CD8-positive, alpha-beta memory T cell (primary cell): ENCODE results near the gene PROM2. TPM values are rescaled to one million over a fixed set of nuclear protein-coding genes. Genes with fewer than 3 reads are reported as not detected.
A peak's percentile ranks its signal among the peaks of the same experiment; 100 is the strongest.

ENCODE experiments used
- CTCF ChIA-PET: fragments of 350-600 bp; sonication (Branson Sonifier 250); formaldehyde crosslinking; loops from one replicate; lab custom pipeline; 2021; ENCODE audit warnings: antibody characterized with exemption; lab: Charles Lee
- POLR2A ChIA-PET: fragments of 350-600 bp; sonication (Branson Sonifier 250); formaldehyde crosslinking; loops from one replicate; lab custom pipeline; 2021; ENCODE audit warnings: antibody characterized with exemption; lab: Charles Lee
- DNase-seq, 5 donors: peaks; one replicate each; pipeline versions ENCODE4 v3.0.0 to v3.0.0-alpha.2; 2020 to 2022; ENCODE audit warnings: mixed read lengths in 1 of 5
- H3K27ac ChIP-seq: one replicate; pipeline ENCODE4 v1.7.0; 2013; ENCODE audit warnings: low read depth, mild to moderate bottlenecking, low read length, moderate library complexity
- H3K27me3 ChIP-seq: 2 replicates; pipeline ENCODE4 v1.7.0; 2013; ENCODE audit warnings: low read length, mild to moderate bottlenecking; ENCODE audit not compliant: insufficient read depth, poor library complexity, severe bottlenecking
- H3K36me3 ChIP-seq: 2 replicates; pipeline ENCODE4 v1.7.0; 2013; ENCODE audit warnings: mild to moderate bottlenecking, low read length, moderate library complexity; ENCODE audit not compliant: insufficient read depth
- H3K4me1 ChIP-seq: 2 replicates; pipeline ENCODE4 v1.7.0; 2013; ENCODE audit warnings: mild to moderate bottlenecking, low read length, moderate library complexity; ENCODE audit not compliant: insufficient read depth
- H3K4me3 ChIP-seq: 2 replicates; pipeline ENCODE4 v1.7.0; 2013; ENCODE audit warnings: mild to moderate bottlenecking, low read length
- H3K9me3 ChIP-seq: 2 replicates; pipeline ENCODE4 v1.7.0; 2013; ENCODE audit warnings: mild to moderate bottlenecking, low read length
- H3K27ac Mint-ChIP-seq, 8 donors: one replicate each; pipeline ENCODE4 v1.8.0; 2020 to 2021; ENCODE audit warnings: mixed read lengths in 8 of 8, mild to moderate bottlenecking in 6 of 8, inconsistent platforms in 3 of 8, moderate library complexity in 3 of 8
- H3K27me3 Mint-ChIP-seq, 2 donors: one replicate each; pipeline ENCODE4 v1.8.0; 2020 to 2021; ENCODE audit warnings: mixed read lengths in 2 of 2, mild to moderate bottlenecking in 1 of 2, moderate library complexity in 1 of 2
- H3K36me3 Mint-ChIP-seq, 3 donors: one replicate each; pipeline ENCODE4 v1.8.0; 2020 to 2021; ENCODE audit warnings: mixed read lengths in 3 of 3, inconsistent platforms in 1 of 3, mild to moderate bottlenecking in 1 of 3
- H3K4me1 Mint-ChIP-seq, 3 donors: one replicate each; pipeline ENCODE4 v1.8.0; 2020 to 2021; ENCODE audit warnings: mixed read lengths in 3 of 3, inconsistent platforms in 1 of 3, mild to moderate bottlenecking in 1 of 3
- H3K4me3 Mint-ChIP-seq, 7 donors: one replicate each; pipeline ENCODE4 v1.8.0; 2020 to 2021; ENCODE audit warnings: mixed read lengths in 7 of 7, mild to moderate bottlenecking in 6 of 7, moderate library complexity in 4 of 7, inconsistent platforms in 2 of 7
- H3K9me3 Mint-ChIP-seq, 5 donors: one replicate each; pipeline ENCODE4 v1.8.0; 2020 to 2022; ENCODE audit warnings: mixed read lengths in 5 of 5, mild to moderate bottlenecking in 3 of 5, moderate library complexity in 2 of 5, inconsistent platforms in 1 of 5
- polyA plus RNA-seq: library from polyadenylated mRNA; unstranded; fragments of 300-500 nt; fragmentation: Illumina TruSeq; gene quantifications from one replicate; pipeline ENCODE4 v1.2.3, GENCODE V29; 2021
- total RNA-seq, 2 experiments: library from RNA; stranded (reverse); gene quantifications; one replicate each; pipeline ENCODE4 v1.2.3, GENCODE V29; 2021

PROM2 gene, protein sequence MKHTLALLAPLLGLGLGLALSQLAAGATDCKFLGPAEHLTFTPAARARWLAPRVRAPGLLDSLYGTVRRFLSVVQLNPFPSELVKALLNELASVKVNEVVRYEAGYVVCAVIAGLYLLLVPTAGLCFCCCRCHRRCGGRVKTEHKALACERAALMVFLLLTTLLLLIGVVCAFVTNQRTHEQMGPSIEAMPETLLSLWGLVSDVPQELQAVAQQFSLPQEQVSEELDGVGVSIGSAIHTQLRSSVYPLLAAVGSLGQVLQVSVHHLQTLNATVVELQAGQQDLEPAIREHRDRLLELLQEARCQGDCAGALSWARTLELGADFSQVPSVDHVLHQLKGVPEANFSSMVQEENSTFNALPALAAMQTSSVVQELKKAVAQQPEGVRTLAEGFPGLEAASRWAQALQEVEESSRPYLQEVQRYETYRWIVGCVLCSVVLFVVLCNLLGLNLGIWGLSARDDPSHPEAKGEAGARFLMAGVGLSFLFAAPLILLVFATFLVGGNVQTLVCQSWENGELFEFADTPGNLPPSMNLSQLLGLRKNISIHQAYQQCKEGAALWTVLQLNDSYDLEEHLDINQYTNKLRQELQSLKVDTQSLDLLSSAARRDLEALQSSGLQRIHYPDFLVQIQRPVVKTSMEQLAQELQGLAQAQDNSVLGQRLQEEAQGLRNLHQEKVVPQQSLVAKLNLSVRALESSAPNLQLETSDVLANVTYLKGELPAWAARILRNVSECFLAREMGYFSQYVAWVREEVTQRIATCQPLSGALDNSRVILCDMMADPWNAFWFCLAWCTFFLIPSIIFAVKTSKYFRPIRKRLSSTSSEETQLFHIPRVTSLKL
- total RNA-seq (under 1 TPM; 0.18 to 0.46 TPM), polyA plus RNA-seq (not detected)

DNA sequence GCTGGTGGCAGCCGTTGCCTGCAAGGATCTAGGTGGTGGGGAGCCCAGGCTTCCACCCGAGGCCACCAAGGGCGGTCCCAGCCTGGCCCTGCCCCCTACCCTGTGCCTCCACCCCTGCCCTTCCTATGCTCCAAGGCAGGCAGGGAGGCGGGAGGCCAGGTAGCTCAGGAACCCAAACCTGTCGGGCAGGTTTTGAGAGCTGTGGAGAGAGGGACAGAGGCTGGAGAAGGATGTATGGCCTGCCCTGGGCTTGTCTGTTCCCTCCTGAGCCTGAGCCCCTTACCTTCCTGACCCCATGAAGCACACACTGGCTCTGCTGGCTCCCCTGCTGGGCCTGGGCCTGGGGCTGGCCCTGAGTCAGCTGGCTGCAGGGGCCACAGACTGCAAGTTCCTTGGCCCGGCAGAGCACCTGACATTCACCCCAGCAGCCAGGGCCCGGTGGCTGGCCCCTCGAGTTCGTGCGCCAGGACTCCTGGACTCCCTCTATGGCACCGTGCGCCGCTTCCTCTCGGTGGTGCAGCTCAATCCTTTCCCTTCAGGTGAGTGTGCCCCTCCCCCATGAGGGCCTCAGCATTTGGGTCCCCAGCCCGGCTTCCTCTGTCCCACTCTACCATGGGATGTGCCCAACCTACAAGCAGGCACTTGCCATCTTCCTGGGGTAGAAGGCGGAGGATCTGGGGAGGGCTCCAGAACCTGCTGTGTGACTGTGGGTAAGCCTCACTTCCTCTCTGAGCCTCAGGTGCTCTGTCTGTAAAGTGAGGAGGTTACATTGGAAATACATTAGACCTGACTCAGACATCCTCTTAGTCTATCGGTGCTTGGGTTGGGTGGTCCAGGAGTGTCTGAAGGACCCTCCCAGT lies at the start of gene PROM2:
Gene PROM2 (plus strand): TSS at position 159 of the 860 bp plus-strand sequence. CDS start 137 bp downstream, at position 296.
- H3K27ac Mint-ChIP-seq, result peak within 1 kb of the TSS in 1 of 8 donors; percentile 21
- no peaks in the 10 kb centered on the region for H3K27me3 Mint-ChIP-seq
- no peak within 1 kb of the TSS for H3K4me3 Mint-ChIP-seq
- CTCF ChIA-PET, result no interaction called here
- DNase-seq, result peak in 1 of 5 donors; percentile 19
- POLR2A ChIA-PET, result no interaction called here
- Histone ChIP-seq H3K4me3 (no peak within 1 kb of the TSS), H3K27me3 (no peaks in the 10 kb centered on the region), H3K27ac (no peak within 1 kb of the TSS), H3K36me3 (no peaks in the 10 kb centered on the region), H3K9me3 (no peaks in the 10 kb centered on the region), H3K4me1 (no peaks in the 10 kb centered on the region)
- no peaks in the 10 kb centered on the region for H3K36me3 Mint-ChIP-seq
- H3K4me1 Mint-ChIP-seq, result no peaks in the 10 kb centered on the region
- no peaks in the 10 kb centered on the region for H3K9me3 Mint-ChIP-seq

DNA sequence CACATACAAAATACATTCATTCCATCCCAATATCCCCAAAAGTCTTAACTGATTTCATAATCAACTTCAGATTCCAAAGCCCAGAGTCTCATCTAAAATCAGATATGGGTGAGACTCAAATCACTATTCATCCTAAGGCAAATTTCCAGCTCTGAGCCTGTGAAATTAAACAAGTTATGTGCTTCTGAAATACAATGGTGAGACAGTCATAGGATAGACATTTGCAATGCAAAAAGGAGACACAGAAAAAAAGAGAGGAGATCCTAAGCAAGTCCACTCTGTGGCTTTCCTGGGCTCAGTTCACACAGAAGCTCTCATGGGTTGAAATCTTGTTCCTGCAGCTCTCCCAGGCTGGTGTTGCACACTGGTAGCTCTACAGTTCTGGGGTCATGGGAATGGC lies 48.6 kb upstream of the PROM2 start:
- CTCF ChIA-PET, result no interaction called here

GRCh38 chr2:95231723-95232122 lies 42.5 kb upstream of the PROM2 start:
- no peak overlapping the region for H3K4me3 Mint-ChIP-seq
- Histone ChIP-seq H3K27ac (no peak overlapping the region), H3K9me3 (no peaks in the 10 kb centered on the region), H3K27me3 (no peaks in the 10 kb centered on the region), H3K4me1 (no peaks in the 10 kb centered on the region), H3K4me3 (no peak overlapping the region), H3K36me3 (no peaks in the 10 kb centered on the region)
- H3K4me1 Mint-ChIP-seq, result no peaks in the 10 kb centered on the region
- H3K27ac Mint-ChIP-seq, result no peak overlapping the region
- no peak for DNase-seq
- ChIA-PET CTCF (interaction anchor here (1.8 kb wide), 1 partner anchor 114 kb away, joined by 4 read pairs; no protein-coding TSS in a partner anchor), POLR2A (no interaction called here)
- peaks cover 2 to 55% (median 5%) of the 10 kb centered on the region in 3 donors for H3K36me3 Mint-ChIP-seq
- H3K27me3 Mint-ChIP-seq, result peaks cover 0 to 6% of the 10 kb centered on the region in 2 donors
- peaks cover 0 to 86% (median 72%) of the 10 kb centered on the region in 5 donors for H3K9me3 Mint-ChIP-seq

More for the DNA sequence above, 48.6 kb upstream of the PROM2 start:
- POLR2A ChIA-PET, result no interaction called here
- Mint-ChIP-seq H3K27ac (no peak overlapping the region), H3K9me3 (peaks cover 26 to 84% (median 73%) of the 10 kb centered on the region in 5 donors), H3K27me3 (no peaks in the 10 kb centered on the region), H3K4me1 (no peaks in the 10 kb centered on the region), H3K4me3 (no peak overlapping the region), H3K36me3 (peaks cover 11 to 68% (median 27%) of the 10 kb centered on the region in 3 donors)
- Histone ChIP-seq H3K36me3 (no peaks in the 10 kb centered on the region), H3K9me3 (peaks cover 9% of the 10 kb centered on the region), H3K4me1 (no peaks in the 10 kb centered on the region), H3K4me3 (no peak overlapping the region), H3K27ac (no peak overlapping the region), H3K27me3 (no peaks in the 10 kb centered on the region)
- no peak for DNase-seq

GRCh38 chr2:95232232-95232631 lies 42.0 kb upstream of the PROM2 start:
- POLR2A ChIA-PET, result no interaction called here
- no peak overlapping the region for H3K4me3 Mint-ChIP-seq

GRCh38 chr2:95234286-95234785 lies 39.9 kb upstream of the PROM2 start:
- DNase-seq, result no peak
- H3K27me3 ChIP-seq, result no peaks in the 10 kb centered on the region
- Mint-ChIP-seq H3K27me3 (peaks cover 0 to 6% of the 10 kb centered on the region in 2 donors), H3K27ac (no peak overlapping the region), H3K4me1 (no peaks in the 10 kb centered on the region), H3K36me3 (peaks cover 0 to 47% (median 2%) of the 10 kb centered on the region in 3 donors), H3K9me3 (peaks cover 0 to 86% (median 74%) of the 10 kb centered on the region in 5 donors), H3K4me3 (no peak overlapping the region)
- ChIA-PET CTCF (no interaction called here), POLR2A (no interaction called here)
- H3K4me1 ChIP-seq, result no peaks in the 10 kb centered on the region
- no peak overlapping the region for H3K27ac ChIP-seq
- H3K9me3 ChIP-seq, result no peaks in the 10 kb centered on the region
- H3K4me3 ChIP-seq, result no peak overlapping the region
- no peaks in the 10 kb centered on the region for H3K36me3 ChIP-seq

More at GRCh38 chr2:95232232-95232631, 42.0 kb upstream of the PROM2 start:
- CTCF ChIA-PET, result no interaction called here
- no peaks in the 10 kb centered on the region for H3K4me1 ChIP-seq
- H3K9me3 ChIP-seq, result no peaks in the 10 kb centered on the region
- Mint-ChIP-seq H3K27ac (no peak overlapping the region), H3K4me1 (no peaks in the 10 kb centered on the region), H3K36me3 (peaks cover 2 to 56% (median 5%) of the 10 kb centered on the region in 3 donors), H3K9me3 (peaks cover 0 to 89% (median 74%) of the 10 kb centered on the region in 5 donors), H3K27me3 (peaks cover 0 to 6% of the 10 kb centered on the region in 2 donors)
- no peak for DNase-seq
- no peak overlapping the region for H3K4me3 ChIP-seq
- H3K36me3 ChIP-seq, result no peaks in the 10 kb centered on the region
- no peaks in the 10 kb centered on the region for H3K27me3 ChIP-seq
- H3K27ac ChIP-seq, result no peak overlapping the region

DNA sequence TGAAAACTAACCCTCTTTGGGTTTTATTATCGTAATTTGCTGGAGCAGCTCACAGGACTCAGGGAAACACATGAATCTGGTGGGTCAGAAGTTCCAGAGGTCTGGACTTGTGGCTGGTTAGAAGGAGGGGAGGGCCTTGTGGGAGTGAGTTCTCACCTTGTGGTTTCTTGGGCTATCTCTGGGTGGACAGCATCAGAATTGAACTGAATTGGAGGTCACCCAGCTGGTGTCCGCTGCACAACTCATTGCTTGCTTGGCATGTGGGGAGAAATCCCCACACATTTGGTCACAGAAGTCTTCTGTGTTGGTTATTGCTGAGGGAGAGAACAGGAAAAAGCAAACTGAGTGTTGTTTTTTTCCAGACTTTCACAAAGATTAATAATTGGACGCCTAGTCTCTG lies 39.4 kb upstream of the PROM2 start:
- Histone ChIP-seq H3K36me3 (no peaks in the 10 kb centered on the region), H3K4me3 (no peak overlapping the region), H3K27ac (no peak overlapping the region), H3K9me3 (no peaks in the 10 kb centered on the region), H3K27me3 (no peaks in the 10 kb centered on the region), H3K4me1 (no peaks in the 10 kb centered on the region)
- H3K4me1 Mint-ChIP-seq, result no peaks in the 10 kb centered on the region
- POLR2A ChIA-PET, result no interaction called here
- H3K9me3 Mint-ChIP-seq, result peaks cover under 1 to 85% (median 72%) of the 10 kb centered on the region in 5 donors
- peaks cover 0 to 44% (median 0%) of the 10 kb centered on the region in 3 donors for H3K36me3 Mint-ChIP-seq
- DNase-seq, result no peak
- H3K4me3 Mint-ChIP-seq, result no peak overlapping the region
- no peak overlapping the region for H3K27ac Mint-ChIP-seq
- H3K27me3 Mint-ChIP-seq, result peaks cover 0 to 6% of the 10 kb centered on the region in 2 donors
- CTCF ChIA-PET, result no interaction called here

GRCh38 chr2:95238131-95238530 lies 36.1 kb upstream of the PROM2 start:
- no peak overlapping the region for H3K27ac Mint-ChIP-seq
- Histone ChIP-seq H3K36me3 (no peaks in the 10 kb centered on the region), H3K4me1 (no peaks in the 10 kb centered on the region), H3K27ac (no peak overlapping the region), H3K27me3 (no peaks in the 10 kb centered on the region), H3K4me3 (no peak overlapping the region), H3K9me3 (no peaks in the 10 kb centered on the region)
- H3K4me1 Mint-ChIP-seq, result no peaks in the 10 kb centered on the region
- ChIA-PET POLR2A (no interaction called here), CTCF (no interaction called here)
- peaks cover 2 to 36% (median 2%) of the 10 kb centered on the region in 3 donors for H3K36me3 Mint-ChIP-seq
- H3K27me3 Mint-ChIP-seq, result peaks cover 0 to 6% of the 10 kb centered on the region in 2 donors
- H3K9me3 Mint-ChIP-seq, result peaks cover 5 to 84% (median 72%) of the 10 kb centered on the region in 5 donors
- no peak overlapping the region for H3K4me3 Mint-ChIP-seq
- no peak for DNase-seq
